ENCODE measurements around the gene KCTD10. TPM values are rescaled to one million over a fixed set of nuclear protein-coding genes. Genes with fewer than 3 reads are reported as not detected.

The KCTD10 gene
- total and polyA plus RNA-seq, 4 donors, result 4.2 to 20.1 (median 9.9) TPM

- Histone ChIP-seq H3K9ac (ENCODE audit: low read depth in 1 of 2, low read length in 2 of 2) (no peak overlapping the region), H3K4me3 (ENCODE audit: low read depth in 1 of 3, low read length in 3 of 3) (no peak overlapping the region), H3K36me3 (ENCODE audit: control insufficient read depth in 4 of 4, insufficient read depth in 3 of 4, low read depth in 1 of 4, low read length in 3 of 4) (peaks cover 22 to 94% (median 74%) of the 10 kb centered on the region in 4 donors), H3K4me1 (ENCODE audit: control insufficient read depth in 4 of 4, insufficient read depth in 4 of 4, low read length in 3 of 4) (no peaks in the 10 kb centered on the region), H3K27me3 (ENCODE audit: control insufficient read depth in 4 of 4, insufficient read depth in 4 of 4, low read length in 3 of 4) (no peaks in the 10 kb centered on the region), H3K9me3 (ENCODE audit: control insufficient read depth in 4 of 4, low read length in 3 of 4) (no peaks in the 10 kb centered on the region), H3K27ac (ENCODE audit: low read depth in 1 of 2, low read length in 2 of 2) (no peak overlapping the region)
- DNase-seq (ENCODE audit: low spot score), result no peak
- TF ChIP-seq, protein P1, sequence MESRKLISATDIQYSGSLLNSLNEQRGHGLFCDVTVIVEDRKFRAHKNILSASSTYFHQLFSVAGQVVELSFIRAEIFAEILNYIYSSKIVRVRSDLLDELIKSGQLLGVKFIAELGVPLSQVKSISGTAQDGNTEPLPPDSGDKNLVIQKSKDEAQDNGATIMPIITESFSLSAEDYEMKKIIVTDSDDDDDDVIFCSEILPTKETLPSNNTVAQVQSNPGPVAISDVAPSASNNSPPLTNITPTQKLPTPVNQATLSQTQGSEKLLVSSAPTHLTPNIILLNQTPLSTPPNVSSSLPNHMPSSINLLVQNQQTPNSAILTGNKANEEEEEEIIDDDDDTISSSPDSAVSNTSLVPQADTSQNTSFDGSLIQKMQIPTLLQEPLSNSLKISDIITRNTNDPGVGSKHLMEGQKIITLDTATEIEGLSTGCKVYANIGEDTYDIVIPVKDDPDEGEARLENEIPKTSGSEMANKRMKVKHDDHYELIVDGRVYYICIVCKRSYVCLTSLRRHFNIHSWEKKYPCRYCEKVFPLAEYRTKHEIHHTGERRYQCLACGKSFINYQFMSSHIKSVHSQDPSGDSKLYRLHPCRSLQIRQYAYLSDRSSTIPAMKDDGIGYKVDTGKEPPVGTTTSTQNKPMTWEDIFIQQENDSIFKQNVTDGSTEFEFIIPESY (IDR thresholded peaks at IDR 0.05), result no peak
- TF ChIP-seq SP1 (IDR thresholded peaks at IDR 0.05) (no peak), HNF4G (IDR thresholded peaks at IDR 0.05) (no peak), FOXA1 (IDR thresholded peaks at IDR 0.05) (no peak), CTCF (IDR thresholded peaks at IDR 0.05; ENCODE audit: low read depth, low read length, missing input control) (no peak), GABPA (IDR thresholded peaks at IDR 0.05 in 1 of 2, conservative IDR thresholded peaks at IDR 0.05 in 1 of 2) (no peak)
- 93% methylated on average over 1 of the region's 1 CpG for WGBS
Measured at GRCh38 chr12:109489955-109490565, 13.0 kb upstream of the KCTD10 start.

GRCh38 chr12:109489016-109489954 is 12.2 kb upstream of the KCTD10 start:
- Histone ChIP-seq H3K9me3 (ENCODE audit: control insufficient read depth in 4 of 4, low read length in 3 of 4) (no peaks in the 10 kb centered on the region), H3K27ac (ENCODE audit: low read depth in 1 of 2, low read length in 2 of 2) (no peak overlapping the region), H3K36me3 (ENCODE audit: control insufficient read depth in 4 of 4, insufficient read depth in 3 of 4, low read depth in 1 of 4, low read length in 3 of 4) (peaks cover 22 to 94% (median 74%) of the 10 kb centered on the region in 4 donors), H3K4me1 (ENCODE audit: control insufficient read depth in 4 of 4, insufficient read depth in 4 of 4, low read length in 3 of 4) (no peaks in the 10 kb centered on the region), H3K9ac (ENCODE audit: low read depth in 1 of 2, low read length in 2 of 2) (no peak overlapping the region), H3K4me3 (ENCODE audit: low read depth in 1 of 3, low read length in 3 of 3) (no peak overlapping the region), H3K27me3 (ENCODE audit: control insufficient read depth in 4 of 4, insufficient read depth in 4 of 4, low read length in 3 of 4) (no peaks in the 10 kb centered on the region)
- DNase-seq (ENCODE audit: low spot score), result no peak
- TF ChIP-seq SP1 (IDR thresholded peaks at IDR 0.05) (no peak), CTCF (IDR thresholded peaks at IDR 0.05; ENCODE audit: low read depth, low read length, missing input control) (no peak), RXRA (IDR thresholded peaks at IDR 0.05) (no peak), RAD21 (IDR thresholded peaks at IDR 0.05) (no peak), GABPA (IDR thresholded peaks at IDR 0.05 in 1 of 2, conservative IDR thresholded peaks at IDR 0.05 in 1 of 2) (no peak), HNF4G (IDR thresholded peaks at IDR 0.05) (no peak), HNF4A (conservative IDR thresholded peaks at IDR 0.05) (no peak), YY1 (IDR thresholded peaks at IDR 0.05) (no peak), FOXA2 (IDR thresholded peaks at IDR 0.05) (no peak), REST (IDR thresholded peaks at IDR 0.05) (no peak), FOXA1 (IDR thresholded peaks at IDR 0.05) (no peak), EGR1 (IDR thresholded peaks at IDR 0.05; ENCODE audit: low read depth in 2 of 2) (no peak), NR2F2 (IDR thresholded peaks at IDR 0.05) (no peak), TAF1 (conservative IDR thresholded peaks at IDR 0.05) (no peak), ATF3 (IDR thresholded peaks at IDR 0.05) (no peak)
- TF ChIP-seq, protein P1 (IDR thresholded peaks at IDR 0.05), result no peak
- TF ChIP-seq, protein P2, sequence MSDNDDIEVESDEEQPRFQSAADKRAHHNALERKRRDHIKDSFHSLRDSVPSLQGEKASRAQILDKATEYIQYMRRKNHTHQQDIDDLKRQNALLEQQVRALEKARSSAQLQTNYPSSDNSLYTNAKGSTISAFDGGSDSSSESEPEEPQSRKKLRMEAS (IDR thresholded peaks at IDR 0.05), result no peak
- 93% methylated on average over 14 of the region's 14 CpGs for WGBS
